WERI-Rb-1 (cell line): ENCODE data around the gene CACNA1I.

Experiments
- DNase-seq: peaks from one replicate; pipeline ENCODE4 v3.0.0-alpha.2; 2020
- H3K27ac ChIP-seq: fragments of 250-450 bp; sonication (Bioruptor Pico); 2 replicates; pipeline ENCODE4 v1.5.1; 2020; ENCODE audit warnings: mild to moderate bottlenecking, moderate library complexity
- H3K27me3 ChIP-seq: fragments of 250-450 bp; sonication (Bioruptor Pico); 2 replicates; pipeline ENCODE4 v1.5.1; 2021; ENCODE audit warnings: mild to moderate bottlenecking, low read depth, moderate library complexity; ENCODE audit not compliant: insufficient read depth, severe bottlenecking
- H3K36me3 ChIP-seq: fragments of 250-450 bp; sonication (Bioruptor Pico); 2 replicates; pipeline ENCODE4 v1.5.1; 2020; ENCODE audit warnings: mild to moderate bottlenecking, moderate library complexity
- H3K4me3 ChIP-seq: 2 replicates; pipeline ENCODE4 v1.5.1; 2011; ENCODE audit warnings: low read depth, mild to moderate bottlenecking, control low read depth, low read length
- H3K9me3 ChIP-seq: fragments of 250-450 bp; sonication (Bioruptor Pico); 2 replicates; pipeline ENCODE4 v1.5.1; 2021; ENCODE audit warnings: mild to moderate bottlenecking, moderate library complexity; ENCODE audit not compliant: severe bottlenecking
- CTCF ChIP-seq: IDR thresholded peaks from 2 replicates; pipeline ENCODE4 v1.5.1; 2011; ENCODE audit warnings: low read depth, mild to moderate bottlenecking, control low read depth, inconsistent platforms, low read length

Gene CACNA1I

DNA sequence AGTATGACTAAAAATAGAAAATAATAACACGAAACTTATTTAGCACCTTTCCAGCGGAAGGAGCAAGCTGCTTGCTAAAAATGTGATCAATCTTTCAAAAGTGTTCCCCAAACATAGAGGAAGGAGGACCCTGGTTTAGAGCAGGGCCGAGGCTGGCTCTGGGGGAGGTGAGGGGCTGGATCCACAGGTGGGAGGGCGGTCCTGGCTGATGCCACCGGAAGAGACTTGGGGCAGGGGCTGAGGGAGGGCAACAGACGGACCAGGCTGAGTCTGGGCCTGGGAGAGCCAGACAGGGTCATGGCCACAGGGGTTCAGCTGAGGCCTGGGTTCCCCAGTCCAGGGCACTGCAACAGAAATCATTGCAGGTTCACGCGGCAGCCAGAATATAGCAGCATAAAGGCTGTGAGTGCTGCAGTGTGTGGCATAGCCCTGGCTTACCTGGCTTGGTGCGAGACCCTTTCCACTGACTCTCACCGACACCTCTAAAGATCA, 143.3 kb downstream of the CACNA1I start:
- H3K27ac ChIP-seq = no peak overlapping the region
- H3K36me3 ChIP-seq = no peaks in the 10 kb centered on the region
- no peaks in the 10 kb centered on the region for H3K9me3 ChIP-seq
- no peak overlapping the region for H3K4me3 ChIP-seq
- H3K27me3 ChIP-seq = no peaks in the 10 kb centered on the region
- DNase-seq = no peak
- no peak for TF ChIP-seq CTCF

DNA sequence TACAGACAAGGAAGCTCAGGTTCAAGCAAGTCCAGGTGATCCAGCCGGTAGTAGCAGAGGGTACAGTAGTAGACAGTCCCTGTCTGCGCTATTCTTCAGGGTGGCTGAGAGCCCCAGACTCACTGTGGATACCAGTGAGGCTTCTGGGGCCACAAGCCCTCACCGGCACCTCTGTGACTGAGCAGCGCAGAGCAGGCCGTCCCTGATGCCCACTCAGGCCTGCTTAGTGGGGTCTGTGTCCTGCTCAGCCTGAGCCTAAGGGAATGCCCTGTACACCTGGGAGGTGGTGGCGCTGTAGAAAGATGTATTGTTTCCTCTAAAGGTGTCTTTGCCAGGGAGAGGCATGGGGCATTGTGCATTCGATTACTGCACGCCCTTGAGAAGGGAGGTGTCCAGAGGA, 143.8 kb downstream of the CACNA1I start:
- H3K36me3 ChIP-seq = no peaks in the 10 kb centered on the region
- no peak overlapping the region for H3K27ac ChIP-seq
- no peaks in the 10 kb centered on the region for H3K27me3 ChIP-seq
- H3K9me3 ChIP-seq = no peaks in the 10 kb centered on the region
- H3K4me3 ChIP-seq = no peak overlapping the region
- TF ChIP-seq CTCF = no peak
- DNase-seq = no peak

DNA sequence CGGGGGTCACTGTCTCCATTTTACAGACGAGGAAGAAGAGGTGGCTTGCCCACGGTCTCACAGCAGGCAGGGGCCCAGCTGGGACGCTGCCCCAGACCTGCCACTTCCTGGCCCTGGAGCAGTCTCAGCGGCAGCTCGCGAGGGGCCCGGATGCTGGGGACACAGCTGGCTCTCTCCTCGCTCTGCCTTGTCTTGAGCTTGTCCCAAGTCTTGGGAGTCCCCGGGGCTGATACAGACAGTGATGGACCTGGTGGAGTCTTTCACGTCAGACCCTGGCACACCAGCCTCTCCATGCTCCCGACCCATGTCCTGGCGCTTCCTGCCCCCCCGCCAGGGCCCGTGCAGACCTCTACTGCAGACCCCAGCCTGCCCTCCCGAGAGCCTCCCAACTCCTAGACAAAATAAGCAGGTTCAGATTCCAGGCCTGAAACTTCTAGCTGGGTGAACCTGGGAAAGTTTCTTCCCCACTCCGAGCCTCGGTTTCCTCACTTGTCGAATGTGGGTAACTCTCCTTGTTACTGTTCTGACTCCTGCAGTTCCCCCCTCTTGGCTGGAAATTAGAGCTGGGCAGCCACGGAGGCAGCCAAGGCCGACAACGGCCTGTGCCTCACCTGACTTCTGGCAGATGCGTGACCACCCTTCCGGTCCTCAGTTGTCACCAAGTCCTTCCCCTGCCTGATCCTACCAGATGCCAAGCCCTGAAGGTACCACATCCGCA, 145.4 kb downstream of the CACNA1I start:
- no peak for DNase-seq
- H3K4me3 ChIP-seq = no peak overlapping the region
- H3K36me3 ChIP-seq = no peaks in the 10 kb centered on the region
- H3K27ac ChIP-seq = no peak overlapping the region
- no peaks in the 10 kb centered on the region for H3K9me3 ChIP-seq
- no peak for TF ChIP-seq CTCF
- no peaks in the 10 kb centered on the region for H3K27me3 ChIP-seq

DNA sequence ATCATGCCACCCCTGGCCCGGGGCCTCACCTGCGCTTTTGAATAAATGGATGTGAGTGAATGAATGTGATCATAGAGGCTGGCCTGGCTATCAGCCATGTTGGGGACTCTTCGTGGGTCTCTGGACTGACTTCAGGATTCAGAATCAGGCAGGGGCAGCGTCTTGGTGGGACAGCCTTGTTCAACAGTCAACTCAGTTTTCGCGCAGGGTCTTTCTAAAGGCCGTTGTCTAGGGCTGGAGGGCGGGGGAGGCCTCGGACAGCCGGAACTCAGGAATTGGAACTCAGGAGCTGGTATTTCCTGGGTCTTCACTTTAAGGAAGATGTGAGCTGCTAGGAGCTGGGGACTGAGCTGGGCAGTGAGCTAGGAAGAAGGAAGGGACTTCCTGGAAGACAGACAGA, 146.0 kb downstream of the CACNA1I start:
- H3K27ac ChIP-seq = no peak overlapping the region
- H3K9me3 ChIP-seq = no peaks in the 10 kb centered on the region
- DNase-seq = no peak
- no peaks in the 10 kb centered on the region for H3K27me3 ChIP-seq
- no peak overlapping the region for H3K4me3 ChIP-seq
- H3K36me3 ChIP-seq = no peaks in the 10 kb centered on the region
- TF ChIP-seq CTCF = no peak

DNA sequence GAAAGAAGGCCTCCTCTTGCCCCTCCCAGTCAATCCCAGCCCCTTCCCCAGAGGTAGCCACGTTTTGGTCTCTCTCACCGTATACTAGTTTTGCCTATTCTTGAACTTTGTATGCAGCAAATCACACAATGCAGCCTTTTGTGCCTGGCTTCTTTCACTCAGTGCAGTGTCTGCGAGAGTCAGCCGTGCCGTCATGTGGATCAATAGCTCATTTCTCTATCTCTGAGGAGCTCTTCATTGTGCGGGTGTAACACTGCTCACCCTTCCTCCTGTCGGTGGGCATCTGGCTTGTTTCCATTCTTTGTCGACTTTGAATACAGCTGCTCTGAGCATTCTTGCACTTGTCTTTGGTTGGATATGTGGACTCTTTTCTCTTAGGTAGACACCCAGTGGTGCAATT, 146.5 kb downstream of the CACNA1I start:
- no peak for TF ChIP-seq CTCF
- DNase-seq = no peak
- no peaks in the 10 kb centered on the region for H3K9me3 ChIP-seq
- H3K27ac ChIP-seq = no peak overlapping the region
- no peaks in the 10 kb centered on the region for H3K36me3 ChIP-seq
- no peaks in the 10 kb centered on the region for H3K27me3 ChIP-seq
- no peak overlapping the region for H3K4me3 ChIP-seq

DNA sequence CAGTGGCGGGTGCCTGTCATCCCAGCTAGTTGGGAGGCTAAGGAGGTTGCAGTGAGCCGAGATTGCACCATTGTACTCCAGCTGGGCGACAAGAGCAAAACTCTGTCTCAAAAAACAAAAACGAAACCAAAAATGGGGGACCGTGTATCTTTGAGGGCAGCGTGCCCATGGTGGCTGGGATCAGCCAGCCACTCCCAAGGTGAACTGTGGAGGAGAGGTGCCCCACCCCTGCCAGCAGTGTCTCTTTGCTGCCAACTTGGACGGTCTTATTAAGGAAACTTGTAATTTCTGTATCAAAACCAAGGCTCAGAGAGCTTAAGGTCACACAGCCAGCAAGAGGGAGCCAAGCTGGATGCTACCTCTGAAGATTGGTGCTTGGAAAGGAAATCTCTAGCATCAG, 147.7 kb downstream of the CACNA1I start:
- H3K27ac ChIP-seq = no peak overlapping the region
- no peak for DNase-seq
- H3K4me3 ChIP-seq = no peak overlapping the region
- no peaks in the 10 kb centered on the region for H3K9me3 ChIP-seq
- TF ChIP-seq CTCF = no peak
- H3K36me3 ChIP-seq = no peaks in the 10 kb centered on the region
- no peaks in the 10 kb centered on the region for H3K27me3 ChIP-seq
